Astrocyte (in vitro differentiated cells and primary cell): ENCODE data around the gene ALG10.

ENCODE experiments used
- EZH2 ChIP-seq: IDR thresholded peaks from 2 replicates; pipeline ENCODE4 v1.6.1; 2012; ENCODE audit warnings: mild to moderate bottlenecking, low read length, inconsistent platforms; ENCODE audit not compliant: insufficient read depth
- TF ChIP-seq, protein P1 (sequence below): IDR thresholded peaks from 2 replicates; pipeline ENCODE4 v1.5.1; 2011; ENCODE audit warnings: low read depth, mild to moderate bottlenecking, inconsistent platforms, low read length, moderate library complexity; ENCODE audit not compliant: insufficient read depth

DNA sequence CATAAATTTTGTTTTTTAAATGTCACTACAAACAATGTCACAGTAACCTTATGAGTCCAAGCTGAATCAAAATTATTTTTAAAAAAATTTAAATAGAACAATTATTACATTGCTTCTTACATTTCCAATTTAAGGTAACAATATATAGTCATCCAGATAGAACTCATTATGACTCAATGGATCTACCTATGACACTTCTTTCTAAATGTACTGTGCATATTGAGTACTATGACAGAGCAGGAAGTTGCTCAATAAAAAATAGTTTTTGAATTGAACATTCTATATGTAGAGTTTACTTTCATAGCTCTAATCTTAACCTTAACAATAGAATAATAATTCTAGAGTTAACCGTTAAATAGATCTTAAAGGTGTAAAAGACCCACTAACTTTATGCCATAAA lies 44.4 kb upstream of the ALG10 start:
- TF ChIP-seq, protein P1, sequence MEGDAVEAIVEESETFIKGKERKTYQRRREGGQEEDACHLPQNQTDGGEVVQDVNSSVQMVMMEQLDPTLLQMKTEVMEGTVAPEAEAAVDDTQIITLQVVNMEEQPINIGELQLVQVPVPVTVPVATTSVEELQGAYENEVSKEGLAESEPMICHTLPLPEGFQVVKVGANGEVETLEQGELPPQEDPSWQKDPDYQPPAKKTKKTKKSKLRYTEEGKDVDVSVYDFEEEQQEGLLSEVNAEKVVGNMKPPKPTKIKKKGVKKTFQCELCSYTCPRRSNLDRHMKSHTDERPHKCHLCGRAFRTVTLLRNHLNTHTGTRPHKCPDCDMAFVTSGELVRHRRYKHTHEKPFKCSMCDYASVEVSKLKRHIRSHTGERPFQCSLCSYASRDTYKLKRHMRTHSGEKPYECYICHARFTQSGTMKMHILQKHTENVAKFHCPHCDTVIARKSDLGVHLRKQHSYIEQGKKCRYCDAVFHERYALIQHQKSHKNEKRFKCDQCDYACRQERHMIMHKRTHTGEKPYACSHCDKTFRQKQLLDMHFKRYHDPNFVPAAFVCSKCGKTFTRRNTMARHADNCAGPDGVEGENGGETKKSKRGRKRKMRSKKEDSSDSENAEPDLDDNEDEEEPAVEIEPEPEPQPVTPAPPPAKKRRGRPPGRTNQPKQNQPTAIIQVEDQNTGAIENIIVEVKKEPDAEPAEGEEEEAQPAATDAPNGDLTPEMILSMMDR: no peak
- TF ChIP-seq EZH2: no peak
